Stimulated activated CD8-positive, alpha-beta memory T cell treated with anti-CD3 and anti-CD28 coated beads, Interleukin-4, amount 100 ng/mL, for 4 hours (primary cell): Measurements from ENCODE around the gene ARVCF.

Experiments used
- DNase-seq, 2 donors: peaks; one replicate each; pipeline ENCODE4 v3.0.0-alpha.2; 2020; ENCODE audit warnings: low read depth in 2 of 2, low spot score in 1 of 2

ARVCF gene

GRCh38 chr22:19963863-19964642 lies 52.6 kb downstream of the ARVCF start:
- DNase-seq, result no peak

GRCh38 chr22:19962909-19963806 lies 53.5 kb downstream of the ARVCF start:
- no peak for DNase-seq

GRCh38 chr22:19962246-19962908 lies 54.2 kb downstream of the ARVCF start:
- DNase-seq, result no peak

GRCh38 chr22:19961868-19962245 lies 54.8 kb downstream of the ARVCF start:
- DNase-seq, result no peak

- no peak for DNase-seq
Observed at GRCh38 chr22:19961201-19961580, 55.4 kb downstream of the ARVCF start.

- DNase-seq, result no peak
Observed at GRCh38 chr22:19960491-19961200, 56.0 kb downstream of the ARVCF start.

GRCh38 chr22:19959587-19960490 lies 56.8 kb downstream of the ARVCF start:
- DNase-seq, result no peak

- no peak for DNase-seq
Observed at GRCh38 chr22:19959043-19959586, 57.5 kb downstream of the ARVCF start.

GRCh38 chr22:19958083-19959042 lies 58.3 kb downstream of the ARVCF start:
- DNase-seq, result no peak

GRCh38 chr22:19957445-19957844 lies 59.2 kb downstream of the ARVCF start:
- DNase-seq, result no peak

- no peak for DNase-seq
Observed at GRCh38 chr22:19955241-19956128, 61.1 kb downstream of the ARVCF start.

GRCh38 chr22:19951346-19951745 lies 65.3 kb downstream of the ARVCF start:
- no peak for DNase-seq

GRCh38 chr22:19948057-19948760 lies 68.4 kb downstream of the ARVCF start:
- DNase-seq, result no peak

GRCh38 chr22:19943082-19944026 lies 73.3 kb downstream of the ARVCF start:
- DNase-seq, result no peak

GRCh38 chr22:19942157-19943081 lies 74.2 kb downstream of the ARVCF start:
- DNase-seq, result no peak
